Activated naive CD4-positive, alpha-beta T cell treated with anti-CD3 and anti-CD28 coated beads for 36 hours (primary cell): ENCODE measurements around the gene SCN4B. TPM values are rescaled to one million over a fixed set of nuclear protein-coding genes. Genes with fewer than 3 reads are reported as not detected.

ENCODE experiments used
- CTCF ChIA-PET: fragments of 350-600 bp; sonication (Branson Sonifier 250); formaldehyde crosslinking; loops from one replicate; lab custom pipeline; 2021; ENCODE audit warnings: antibody characterized with exemption; lab: Charles Lee
- DNase-seq: peaks from one replicate; pipeline ENCODE4 v3.0.0-alpha.2; 2020
- H3K27ac Mint-ChIP-seq: one replicate; pipeline ENCODE4 v1.8.0; 2021; ENCODE audit warnings: mild to moderate bottlenecking, mixed read lengths
- H3K27me3 Mint-ChIP-seq: one replicate; pipeline ENCODE4 v1.8.0; 2021; ENCODE audit warnings: low read depth, mixed read lengths
- H3K36me3 Mint-ChIP-seq: one replicate; pipeline ENCODE4 v1.8.0; 2021; ENCODE audit warnings: low read depth, mixed read lengths
- H3K4me1 Mint-ChIP-seq: one replicate; pipeline ENCODE4 v1.8.0; 2021; ENCODE audit warnings: low read depth, mixed read lengths
- H3K4me3 Mint-ChIP-seq: one replicate; pipeline ENCODE4 v1.8.0; 2021; ENCODE audit warnings: mild to moderate bottlenecking, moderate library complexity, mixed read lengths
- H3K9me3 Mint-ChIP-seq: one replicate; pipeline ENCODE4 v1.8.0; 2021; ENCODE audit warnings: mixed read lengths
- intact Hi-C: fragments of 100-400 bp; cut with micrococcal nuclease; formaldehyde crosslinking; loops from one replicate; pipeline ENCODE4 v1.15.1; 2023
- total RNA-seq, 2 experiments: library from RNA; stranded (reverse); gene quantifications; one replicate each; pipeline ENCODE4 v1.2.3, GENCODE V29; 2021

Gene SCN4B
- total RNA-seq, 2 experiments from 2014 or later = 0.07 to 0.12 TPM

DNA sequence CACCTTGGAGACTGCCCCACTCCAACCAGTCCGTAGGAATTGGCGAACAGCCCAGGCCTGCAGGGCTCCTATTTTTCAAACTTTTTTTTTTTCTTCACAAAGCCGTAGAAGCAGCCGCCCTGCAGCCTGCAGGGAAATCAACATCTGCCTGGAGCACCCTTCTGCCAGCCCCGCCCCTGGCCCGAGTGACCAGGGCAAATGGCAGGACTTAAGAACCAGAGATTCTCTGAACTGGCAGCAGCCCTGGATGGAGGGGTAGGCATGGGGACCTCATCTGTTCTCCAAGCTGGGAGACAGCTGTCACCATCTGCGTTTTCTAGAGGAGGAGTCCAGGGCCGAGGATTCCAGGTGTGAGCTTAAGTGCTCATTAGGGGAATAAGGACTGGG, 18.3 kb upstream of the SCN4B start:
- H3K9me3 Mint-ChIP-seq = no peaks in the 10 kb centered on the region
- CTCF ChIA-PET = interaction anchor here (0.6 to 5.4 kb wide), 35 partner anchors 8 to 464 kb away, joined by 3 to 105 read pairs (median 6); partner anchors contain the start of genes MPZL3 and SCN4B
- H3K4me3 Mint-ChIP-seq = no peak overlapping the region
- intact Hi-C loops = loop anchor here (1.0 to 10.0 kb wide), 3 partner anchors 26 to 349 kb away; partner anchors contain the start of gene FXYD2
- peaks cover 2% of the 10 kb centered on the region for H3K27me3 Mint-ChIP-seq
- H3K4me1 Mint-ChIP-seq = peaks cover 2% of the 10 kb centered on the region
- no peak overlapping the region for H3K27ac Mint-ChIP-seq
- no peaks in the 10 kb centered on the region for H3K36me3 Mint-ChIP-seq
- no peak for DNase-seq

GRCh38 chr11:118170231-118170630, 17.6 kb upstream of the SCN4B start:
- H3K4me1 Mint-ChIP-seq = peaks cover 2% of the 10 kb centered on the region
- intact Hi-C loops = loop anchor here (5.0 to 10.0 kb wide), 2 partner anchors 225 to 348 kb away; partner anchors contain the start of gene FXYD2
- no peak for DNase-seq
- no peaks in the 10 kb centered on the region for H3K9me3 Mint-ChIP-seq
- H3K27ac Mint-ChIP-seq = no peak overlapping the region
- H3K4me3 Mint-ChIP-seq = no peak overlapping the region
- CTCF ChIA-PET = interaction anchor here (0.5 to 5.4 kb wide), 14 partner anchors 11 to 353 kb away, joined by 3 to 105 read pairs (median 8); partner anchors contain the start of gene MPZL3
- peaks cover 2% of the 10 kb centered on the region for H3K27me3 Mint-ChIP-seq
- H3K36me3 Mint-ChIP-seq = no peaks in the 10 kb centered on the region

DNA sequence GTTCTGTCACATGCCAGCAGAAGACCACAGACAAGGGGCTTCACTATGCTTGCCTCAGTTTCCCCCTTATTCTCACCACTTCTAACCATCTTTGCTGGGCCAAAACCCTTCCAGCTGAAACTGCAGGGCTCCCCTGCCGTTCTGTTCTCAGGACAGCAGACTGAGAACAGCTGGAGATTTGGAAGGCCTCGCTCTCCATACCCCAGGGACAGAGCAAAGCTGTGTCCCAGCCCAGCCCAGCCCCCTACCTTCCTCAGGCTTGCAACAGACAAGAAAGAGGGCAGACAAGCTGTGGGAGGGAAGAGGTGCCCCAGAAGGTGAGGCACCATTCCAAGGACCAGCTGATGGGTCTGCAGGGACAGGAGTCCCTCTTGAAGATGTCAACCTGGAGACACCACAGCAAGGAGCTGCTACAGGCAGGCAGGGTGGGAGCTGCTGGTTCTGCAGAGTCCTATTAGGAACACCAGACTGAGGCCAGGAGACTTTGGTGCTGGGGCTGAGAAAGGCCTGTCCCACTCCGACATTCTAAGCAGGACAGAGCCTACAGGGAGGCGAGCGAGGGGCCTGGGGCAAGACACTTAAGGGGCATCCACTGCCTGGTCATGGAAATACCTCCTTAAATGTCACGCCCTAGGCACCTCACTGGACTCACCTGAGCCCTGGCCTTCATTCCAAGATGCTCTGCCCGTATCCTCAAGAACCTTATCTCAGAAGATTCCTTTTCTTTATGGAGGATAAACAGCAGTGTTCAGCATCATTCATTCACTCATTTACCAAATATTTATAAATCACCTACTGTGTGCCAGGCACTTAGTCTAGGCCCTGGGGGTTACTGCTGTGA, 16.9 kb upstream of the SCN4B start:
- Mint-ChIP-seq H3K27me3 (peaks cover 2% of the 10 kb centered on the region), H3K36me3 (no peaks in the 10 kb centered on the region), H3K4me1 (peaks cover 2% of the 10 kb centered on the region), H3K4me3 (no peak overlapping the region), H3K9me3 (no peaks in the 10 kb centered on the region), H3K27ac (no peak overlapping the region)
- no peak for DNase-seq
- intact Hi-C loops = loop anchor here (5.0 to 10.0 kb wide), 2 partner anchors 225 to 347 kb away; partner anchors contain the start of gene FXYD2
- CTCF ChIA-PET = interaction anchor here (1.7 to 5.4 kb wide), 7 partner anchors 12 to 352 kb away, joined by 5 to 105 read pairs (median 16); no protein-coding TSS in a partner anchor

DNA sequence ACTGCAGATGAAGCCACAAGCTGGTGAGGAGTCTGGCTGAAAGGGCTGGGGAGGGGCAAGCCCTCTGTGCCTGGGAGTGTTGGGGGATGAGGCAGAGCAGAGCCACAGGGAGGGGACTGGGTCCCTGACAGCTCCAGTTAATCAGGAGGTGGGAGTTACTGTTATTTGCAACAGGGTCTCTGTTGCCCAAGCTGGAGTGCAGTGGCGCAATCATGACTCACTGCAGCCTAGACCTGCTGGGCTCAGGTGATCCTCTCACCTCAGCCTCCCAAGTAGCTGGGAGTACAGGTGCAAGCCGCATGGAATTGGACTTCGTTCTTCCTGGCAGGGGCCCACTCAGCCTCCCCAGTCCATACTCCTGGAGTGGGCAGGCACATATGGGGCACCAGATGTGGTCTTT, 16.1 kb upstream of the SCN4B start:
- no peak for DNase-seq
- Mint-ChIP-seq H3K36me3 (no peaks in the 10 kb centered on the region), H3K27ac (no peak overlapping the region), H3K4me3 (no peak overlapping the region), H3K9me3 (no peaks in the 10 kb centered on the region), H3K4me1 (peaks cover 2% of the 10 kb centered on the region), H3K27me3 (peaks cover 2% of the 10 kb centered on the region)
- CTCF ChIA-PET = interaction anchor here (1.8 to 5.4 kb wide), 3 partner anchors 12 to 34 kb away, joined by 5 to 105 read pairs (median 74); no protein-coding TSS in a partner anchor
- intact Hi-C loops = no loop called here

DNA sequence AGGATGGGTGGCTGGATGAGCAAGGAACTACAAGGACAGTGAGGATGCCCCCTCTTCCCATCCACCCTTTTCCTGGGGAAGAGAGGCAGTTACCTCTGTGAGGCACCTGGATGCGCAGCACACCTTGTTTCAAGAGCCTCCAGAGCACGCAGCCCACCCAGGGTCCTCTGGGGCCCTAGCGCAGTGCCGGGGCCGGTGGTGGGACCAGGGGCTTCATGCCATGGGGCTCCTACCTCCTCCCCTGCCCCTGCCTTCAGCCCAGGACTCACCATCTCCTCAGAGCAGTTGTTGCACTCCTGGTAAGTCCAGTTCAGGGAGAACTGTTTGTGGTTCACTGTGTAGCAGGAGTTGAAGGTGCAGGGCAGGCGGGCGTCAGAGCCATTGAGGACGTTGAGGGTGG, 15.7 kb upstream of the SCN4B start:
- DNase-seq = no peak
- Mint-ChIP-seq H3K36me3 (no peaks in the 10 kb centered on the region), H3K4me1 (peaks cover 2% of the 10 kb centered on the region), H3K27me3 (peaks cover 2% of the 10 kb centered on the region), H3K27ac (no peak overlapping the region), H3K4me3 (no peak overlapping the region), H3K9me3 (no peaks in the 10 kb centered on the region)
- CTCF ChIA-PET = interaction anchor here (1.1 to 5.4 kb wide), 3 partner anchors 11 to 24 kb away, joined by 3 to 105 read pairs (median 74); no protein-coding TSS in a partner anchor
- intact Hi-C loops = no loop called here

- intact Hi-C loops = no loop called here
- Mint-ChIP-seq H3K27me3 (peaks cover 2% of the 10 kb centered on the region), H3K9me3 (no peaks in the 10 kb centered on the region), H3K4me1 (peaks cover 2% of the 10 kb centered on the region), H3K36me3 (no peaks in the 10 kb centered on the region), H3K4me3 (no peak overlapping the region), H3K27ac (no peak overlapping the region)
- CTCF ChIA-PET = interaction anchor here (0.6 to 5.4 kb wide), 5 partner anchors 11 to 96 kb away, joined by 3 to 74 read pairs (median 3); partner anchors contain the start of genes JAML and MPZL2
- DNase-seq = no peak
Measured at GRCh38 chr11:118167906-118168305, 15.3 kb upstream of the SCN4B start.

DNA sequence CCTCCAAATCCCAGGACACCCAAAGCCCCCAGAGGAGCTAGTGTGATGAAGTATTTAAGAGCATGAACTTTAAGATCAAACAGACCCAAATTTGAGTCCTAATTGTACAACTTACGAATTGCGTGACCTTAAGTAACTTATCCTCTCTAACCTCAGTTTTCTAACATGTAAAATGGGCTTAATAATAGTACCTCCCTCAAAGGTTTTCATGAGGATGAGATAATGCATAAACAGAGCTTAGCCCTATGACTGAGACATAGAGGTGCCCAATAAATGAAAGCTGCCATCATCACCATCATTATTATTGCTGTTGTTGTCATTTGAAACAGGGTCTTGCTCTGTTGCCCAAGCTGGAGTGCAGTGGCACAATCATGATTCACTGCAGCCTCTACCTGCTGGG, 14.6 kb upstream of the SCN4B start:
- Mint-ChIP-seq H3K9me3 (no peaks in the 10 kb centered on the region), H3K36me3 (no peaks in the 10 kb centered on the region), H3K4me3 (no peak overlapping the region), H3K4me1 (peaks cover 2% of the 10 kb centered on the region), H3K27ac (no peak overlapping the region), H3K27me3 (peaks cover 2% of the 10 kb centered on the region)
- intact Hi-C loops = no loop called here
- CTCF ChIA-PET = interaction anchor here (0.6 to 5.4 kb wide), 7 partner anchors 11 to 422 kb away, joined by 3 to 74 read pairs (median 3); partner anchors contain the start of genes JAML and MPZL2
- no peak for DNase-seq

GRCh38 chr11:118166641-118167040, 14.0 kb upstream of the SCN4B start:
- H3K4me3 Mint-ChIP-seq = no peak overlapping the region
- DNase-seq = no peak
- H3K36me3 Mint-ChIP-seq = no peaks in the 10 kb centered on the region
- intact Hi-C loops = no loop called here
- peaks cover under 1% of the 10 kb centered on the region for H3K4me1 Mint-ChIP-seq
- CTCF ChIA-PET = interaction anchor here (1.0 to 1.2 kb wide), 2 partner anchors 10 to 58 kb away, joined by 3 read pairs; partner anchors contain the start of gene JAML
- H3K9me3 Mint-ChIP-seq = no peaks in the 10 kb centered on the region
- H3K27me3 Mint-ChIP-seq = peaks cover 2% of the 10 kb centered on the region
- H3K27ac Mint-ChIP-seq = no peak overlapping the region

DNA sequence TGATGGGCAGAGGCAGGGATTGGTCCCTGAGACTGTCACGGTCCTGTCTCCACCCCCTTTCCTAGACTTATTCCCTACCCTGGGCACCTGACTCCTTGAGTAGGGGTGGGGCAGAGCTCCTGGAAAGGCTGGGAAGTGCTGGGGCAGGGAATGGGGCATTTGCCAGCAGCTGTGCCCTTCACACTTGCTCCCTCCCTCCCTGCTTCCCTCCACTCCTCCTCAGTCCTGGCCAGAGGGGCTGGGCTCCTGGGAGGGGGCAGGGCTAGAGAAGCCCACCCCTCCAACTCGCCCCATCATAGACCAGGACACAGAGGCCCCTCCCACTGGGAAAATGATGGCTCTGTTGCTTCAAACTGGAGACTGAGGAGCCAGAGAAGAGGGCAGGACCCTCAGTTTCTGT, 12.3 kb upstream of the SCN4B start:
- Mint-ChIP-seq H3K36me3 (no peaks in the 10 kb centered on the region), H3K27me3 (peaks cover 2% of the 10 kb centered on the region), H3K4me1 (no peaks in the 10 kb centered on the region), H3K4me3 (no peak overlapping the region), H3K27ac (no peak overlapping the region), H3K9me3 (no peaks in the 10 kb centered on the region)
- intact Hi-C loops = no loop called here
- DNase-seq = no peak
- CTCF ChIA-PET = interaction anchor here (0.9 kb wide), 1 partner anchor 17 kb away, joined by 3 read pairs; no protein-coding TSS in a partner anchor

DNA sequence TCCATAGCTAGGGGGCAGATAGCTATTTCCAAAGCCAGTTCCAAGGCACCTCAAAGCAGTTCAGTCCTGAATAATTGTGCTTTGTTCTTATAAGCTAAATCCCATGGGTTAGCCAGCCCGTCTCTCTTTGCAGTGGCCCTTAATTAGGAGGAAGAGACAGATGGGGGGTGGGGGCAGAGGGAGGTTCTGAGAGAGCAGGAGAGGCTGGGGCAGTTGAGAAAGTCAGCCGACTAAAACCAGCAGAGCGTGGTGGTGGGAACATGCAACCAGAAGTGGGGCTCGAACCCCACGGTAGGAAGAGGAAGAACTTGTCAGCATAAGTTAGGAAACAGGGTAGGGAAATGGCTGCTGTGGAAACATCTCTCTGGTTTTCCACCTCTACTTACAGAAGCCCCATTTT, 10.9 kb upstream of the SCN4B start:
- H3K27ac Mint-ChIP-seq = no peak overlapping the region
- no peaks in the 10 kb centered on the region for H3K9me3 Mint-ChIP-seq
- intact Hi-C loops = no loop called here
- H3K4me1 Mint-ChIP-seq = no peaks in the 10 kb centered on the region
- peaks cover 5% of the 10 kb centered on the region for H3K27me3 Mint-ChIP-seq
- DNase-seq = no peak
- no peak overlapping the region for H3K4me3 Mint-ChIP-seq
- CTCF ChIA-PET = interaction anchor here (2.4 kb wide), 1 partner anchor 8 kb away, joined by 12 read pairs; no protein-coding TSS in a partner anchor
- H3K36me3 Mint-ChIP-seq = no peaks in the 10 kb centered on the region

- Mint-ChIP-seq H3K4me1 (no peaks in the 10 kb centered on the region), H3K27ac (no peak overlapping the region), H3K36me3 (no peaks in the 10 kb centered on the region), H3K4me3 (no peak overlapping the region), H3K27me3 (peaks cover 8% of the 10 kb centered on the region), H3K9me3 (no peaks in the 10 kb centered on the region)
- CTCF ChIA-PET = interaction anchor here (2.4 kb wide), 1 partner anchor 9 kb away, joined by 12 read pairs; no protein-coding TSS in a partner anchor
- intact Hi-C loops = no loop called here
- DNase-seq = no peak
Measured at GRCh38 chr11:118162846-118163245, 10.2 kb upstream of the SCN4B start.

DNA sequence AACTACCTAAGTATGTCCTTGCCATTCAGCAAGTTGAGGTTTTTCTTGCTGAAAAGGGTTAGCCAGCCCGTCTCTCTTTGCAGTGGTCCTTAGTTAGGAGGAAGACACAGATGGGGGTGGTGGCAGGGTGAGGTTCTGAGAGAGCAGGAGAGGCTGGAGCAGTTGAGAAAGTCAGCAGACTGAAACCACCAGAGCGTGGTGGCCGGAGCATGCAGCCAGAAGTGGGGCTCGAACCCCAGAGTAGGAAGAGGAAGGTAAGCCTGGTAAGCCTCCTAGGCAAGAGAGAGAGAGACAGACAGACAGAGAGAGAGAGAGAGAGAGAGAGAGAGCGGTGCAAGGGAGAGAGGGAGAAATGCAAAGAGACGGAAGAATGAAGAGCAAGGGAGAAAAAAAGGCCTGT, 9.2 kb upstream of the SCN4B start:
- Mint-ChIP-seq H3K27me3 (peaks cover 18% of the 10 kb centered on the region), H3K4me1 (peaks cover under 1% of the 10 kb centered on the region), H3K27ac (no peak overlapping the region), H3K4me3 (no peak overlapping the region), H3K36me3 (no peaks in the 10 kb centered on the region), H3K9me3 (no peaks in the 10 kb centered on the region)
- intact Hi-C loops = no loop called here
- no peak for DNase-seq
- CTCF ChIA-PET = interaction anchor here (2.4 kb wide), 1 partner anchor 10 kb away, joined by 12 read pairs; no protein-coding TSS in a partner anchor
